H9 (cell line): ENCODE data around the gene CPLX1. TPM values are rescaled to one million over a fixed set of nuclear protein-coding genes. Genes with fewer than 3 reads are reported as not detected.

Source experiments
- DNase-seq: peaks from one replicate; pipeline ENCODE4 v3.0.0-alpha.2; 2017
- H2AFZ ChIP-seq: one replicate; pipeline ENCODE4 v1.6.1; 2013; ENCODE audit warnings: mild to moderate bottlenecking, low read length, control low read depth, moderate library complexity
- H2AK5ac ChIP-seq: 2 replicates; pipeline ENCODE4 v1.6.1; 2013; ENCODE audit warnings: low read length, control low read depth, mixed read lengths; ENCODE audit not compliant: insufficient read length
- H2BK120ac ChIP-seq: one replicate; pipeline ENCODE4 v1.6.1; 2013; ENCODE audit warnings: low read depth, mild to moderate bottlenecking, low read length, control low read depth, inconsistent platforms; ENCODE audit not compliant: poor library complexity, severe bottlenecking
- H2BK12ac ChIP-seq: 2 replicates; pipeline ENCODE4 v1.6.1; 2013; ENCODE audit warnings: low read length, control low read depth, mixed read lengths, low read depth; ENCODE audit not compliant: insufficient read length
- H2BK15ac ChIP-seq: 2 replicates; pipeline ENCODE4 v1.6.1; 2013; ENCODE audit warnings: low read depth, low read length, control low read depth
- H2BK20ac ChIP-seq: one replicate; pipeline ENCODE4 v1.6.1; 2013; ENCODE audit warnings: low read depth, mild to moderate bottlenecking, low read length, control low read depth, inconsistent platforms; ENCODE audit not compliant: poor library complexity, severe bottlenecking
- H2BK5ac ChIP-seq: 2 replicates; pipeline ENCODE4 v1.6.1; 2013; ENCODE audit warnings: low read length, control low read depth, mixed read lengths; ENCODE audit not compliant: insufficient read length
- H3K14ac ChIP-seq: 2 replicates; pipeline ENCODE4 v1.6.1; 2013; ENCODE audit warnings: low read length, control low read depth; ENCODE audit not compliant: insufficient read depth
- H3K18ac ChIP-seq: 2 replicates; pipeline ENCODE4 v1.6.1; 2013; ENCODE audit warnings: low read depth, mild to moderate bottlenecking, mixed read lengths, low read length, control low read depth; ENCODE audit not compliant: insufficient read length
- H3K23ac ChIP-seq: 2 replicates; pipeline ENCODE4 v1.6.1; 2013; ENCODE audit warnings: low read length, control low read depth, mixed read lengths, low read depth; ENCODE audit not compliant: insufficient read length
- H3K23me2 ChIP-seq: 2 replicates; pipeline ENCODE4 v1.6.1; 2013; ENCODE audit warnings: low read depth, mild to moderate bottlenecking, mixed read lengths, low read length, control low read depth; ENCODE audit not compliant: insufficient read length, poor library complexity, severe bottlenecking
- H3K27ac ChIP-seq: 2 replicates; pipeline ENCODE4 v1.5.1; 2013; ENCODE audit warnings: low read length, control low read depth, mixed read lengths, low read depth; ENCODE audit not compliant: insufficient read length
- H3K27me3 ChIP-seq: 2 replicates; pipeline ENCODE4 v1.6.1; 2013; ENCODE audit warnings: low read length, control low read depth, inconsistent platforms; ENCODE audit not compliant: insufficient read depth
- H3K4ac ChIP-seq: 2 replicates; pipeline ENCODE4 v1.6.1; 2013; ENCODE audit warnings: low read depth, mild to moderate bottlenecking, control low read depth, inconsistent platforms, low read length, moderate library complexity
- H3K4me1 ChIP-seq: 2 replicates; pipeline ENCODE4 v1.6.1; 2013; ENCODE audit warnings: low read length, control low read depth, inconsistent platforms; ENCODE audit not compliant: insufficient read depth
- H3K4me2 ChIP-seq: 2 replicates; pipeline ENCODE4 v1.6.1; 2013; ENCODE audit warnings: low read length, control low read depth, mixed read lengths; ENCODE audit not compliant: insufficient read length, insufficient read depth
- H3K56ac ChIP-seq: 2 replicates; pipeline ENCODE4 v1.6.1; 2013; ENCODE audit warnings: low read depth, mild to moderate bottlenecking, mixed read lengths, low read length, control low read depth; ENCODE audit not compliant: insufficient read length
- H3K79me1 ChIP-seq: 2 replicates; pipeline ENCODE4 v1.6.1; 2013; ENCODE audit warnings: low read depth, mild to moderate bottlenecking, moderate library complexity, low read length, control low read depth, inconsistent platforms; ENCODE audit not compliant: insufficient read depth, poor library complexity, severe bottlenecking
- H3K79me2 ChIP-seq: 2 replicates; pipeline ENCODE4 v1.6.1; 2013; ENCODE audit warnings: low read length, control low read depth, inconsistent platforms; ENCODE audit not compliant: insufficient read depth
- H3K9ac ChIP-seq: 2 replicates; pipeline ENCODE4 v1.6.1; 2013; ENCODE audit warnings: low read length, control low read depth, mixed read lengths; ENCODE audit not compliant: insufficient read length; ENCODE audit errors: extremely low read depth
- H3K9me3 ChIP-seq: one replicate; pipeline ENCODE4 v1.6.1; 2013; ENCODE audit warnings: low read depth, low read length, inconsistent platforms; ENCODE audit not compliant: control insufficient read depth
- H3T11ph ChIP-seq: one replicate; pipeline ENCODE4 v1.6.1; 2013; ENCODE audit warnings: mild to moderate bottlenecking, low read length, control low read depth, inconsistent platforms
- H4K20me1 ChIP-seq: one replicate; pipeline ENCODE4 v1.6.1; 2013; ENCODE audit not compliant: control insufficient read depth, insufficient read length, insufficient read depth
- H4K5ac ChIP-seq: 2 replicates; pipeline ENCODE4 v1.6.1; 2013; ENCODE audit warnings: low read depth, mild to moderate bottlenecking, mixed read lengths, low read length, control low read depth; ENCODE audit not compliant: insufficient read length
- H4K8ac ChIP-seq: replicated peaks from 2 replicates; pipeline ENCODE4 v1.6.1; 2013; ENCODE audit warnings: low read length, control low read depth, mixed read lengths, low read depth; ENCODE audit not compliant: insufficient read length
- H4K91ac ChIP-seq: 2 replicates; pipeline ENCODE4 v1.6.1; 2013; ENCODE audit warnings: low read depth, mild to moderate bottlenecking, moderate library complexity, mixed read lengths, low read length, control low read depth; ENCODE audit not compliant: insufficient read length
- H3K27ac Mint-ChIP-seq, 3 experiments: 2 replicates in 2 of 3; 3 replicates in 1 of 3; pipeline ENCODE4 v1.8.0; 2020 to 2021; ENCODE audit warnings: mixed read lengths in 3 of 3, mild to moderate bottlenecking in 1 of 3, moderate library complexity in 1 of 3
- H3K27me3 Mint-ChIP-seq: 2 replicates; pipeline ENCODE4 v1.8.0; 2021; ENCODE audit warnings: low read depth, mild to moderate bottlenecking, moderate library complexity, mixed read lengths
- H3K36me3 Mint-ChIP-seq, 3 experiments: 2 replicates in 2 of 3; 3 replicates in 1 of 3; pipeline ENCODE4 v1.8.0; 2020 to 2021; ENCODE audit warnings: low read depth in 3 of 3, mixed read lengths in 3 of 3; ENCODE audit not compliant: insufficient read depth in 1 of 3
- H3K4me1 Mint-ChIP-seq, 2 experiments: 2 replicates each; pipeline ENCODE4 v1.8.0; 2020; ENCODE audit warnings: mixed read lengths in 2 of 2
- H3K4me3 Mint-ChIP-seq, 2 experiments: 2 replicates in 1 of 2; 3 replicates in 1 of 2; pipeline ENCODE4 v1.8.0; 2020 to 2021; ENCODE audit warnings: mild to moderate bottlenecking in 2 of 2, mixed read lengths in 2 of 2, moderate library complexity in 1 of 2
- H3K9me3 Mint-ChIP-seq, 2 experiments: 2 replicates in 1 of 2; 3 replicates in 1 of 2; pipeline ENCODE4 v1.8.0; 2020; ENCODE audit warnings: mild to moderate bottlenecking in 2 of 2, mixed read lengths in 2 of 2, moderate library complexity in 1 of 2
- CTCF ChIP-seq: fragments of 200-600 bp; sonication (generic); conservative IDR thresholded peaks from 3 replicates; pipeline ENCODE4 v1.8.0; 2021; ENCODE audit warnings: antibody characterized with exemption, mild to moderate bottlenecking
- WGBS: extraction: QIAGEN DNeasy Blood & Tissue Kit; methylation state at CpG from one replicate; pipeline ENCODE4 v1.1.7; 2013; ENCODE audit warnings: missing lambda C conversion rate, low lambda C conversion rate, mixed read lengths; ENCODE audit not compliant: insufficient read length; ENCODE audit errors: extremely low coverage; 5-methylcytosine and 5-hydroxymethylcytosine counted together
- total RNA-seq: library from RNA; stranded (reverse); gene quantifications from 2 replicates; pipeline ENCODE4 v1.2.1, GENCODE V29; 2021

CPLX1 gene
- total RNA-seq, 1 experiment from 2014 or later: 0.90 TPM

- Histone ChIP-seq H2BK15ac (no peak overlapping the region), H3K27ac (no peak overlapping the region), H3K4me2 (no peak overlapping the region), H3K14ac (no peak overlapping the region), H3K79me1 (no peaks in the 10 kb centered on the region), H3K4me1 (no peaks in the 10 kb centered on the region), H2BK20ac (no peak overlapping the region), H2BK5ac (no peak overlapping the region), H2AK5ac (no peak overlapping the region), H2BK120ac (no peak overlapping the region), H4K91ac (no peak overlapping the region), H3K23ac (no peak overlapping the region), H3T11ph (no peak overlapping the region), H3K4ac (no peak overlapping the region), H3K27me3 (no peaks in the 10 kb centered on the region), H4K8ac (no peak overlapping the region), H2BK12ac (no peak overlapping the region), H3K23me2 (no peaks in the 10 kb centered on the region), H4K20me1 (no peaks in the 10 kb centered on the region), H3K9ac (no peak overlapping the region), H3K56ac (no peak overlapping the region), H3K18ac (no peak overlapping the region), H3K79me2 (no peaks in the 10 kb centered on the region), H2AFZ (no peak overlapping the region), H3K9me3 (no peaks in the 10 kb centered on the region), H4K5ac (no peak overlapping the region)
- Mint-ChIP-seq H3K27me3 (no peaks in the 10 kb centered on the region; the same call in 1 of the 2 replicates), H3K4me1 (no peaks in the 10 kb centered on the region), H3K4me3 (no peak overlapping the region), H3K36me3 (peaks cover 9 to 13% (median 10%) of the 10 kb centered on the region in 3 experiments; a peak in 6 of 7 replicates), H3K27ac (no peak overlapping the region), H3K9me3 (peaks cover 5 to 6% of the 10 kb centered on the region in 2 experiments; a peak in 4 of 5 replicates)
- no CpG with 5 or more reads among the region's 14 CpGs for WGBS
- TF ChIP-seq CTCF: no peak
- no peak for DNase-seq
Measured at GRCh38 chr4:845836-846251, 19.9 kb upstream of the CPLX1 start.
